ENCODE measurements around the gene PPT1.

- TF ChIP-seq CTCF (conservative IDR thresholded peaks at IDR 0.05) (no peak), EZH2 (IDR thresholded peaks at IDR 0.05; ENCODE audit: low read depth) (no peak)
These were observed 17.2 kb downstream of the PPT1 start for GRCh38 chr1:40079774-40080400.

All from PC-9 (cell line).